ENCODE data around the gene PFKFB3. TPM values are rescaled to one million over a fixed set of nuclear protein-coding genes. Genes with fewer than 3 reads are reported as not detected.

The PFKFB3 gene
- total and polyA plus RNA-seq, 9 of the 15 experiments (the other 6 are each of a cell fraction or from before 2014, with no cell fraction given) = 0.46 to 21.6 (median 7.8) TPM

DNA sequence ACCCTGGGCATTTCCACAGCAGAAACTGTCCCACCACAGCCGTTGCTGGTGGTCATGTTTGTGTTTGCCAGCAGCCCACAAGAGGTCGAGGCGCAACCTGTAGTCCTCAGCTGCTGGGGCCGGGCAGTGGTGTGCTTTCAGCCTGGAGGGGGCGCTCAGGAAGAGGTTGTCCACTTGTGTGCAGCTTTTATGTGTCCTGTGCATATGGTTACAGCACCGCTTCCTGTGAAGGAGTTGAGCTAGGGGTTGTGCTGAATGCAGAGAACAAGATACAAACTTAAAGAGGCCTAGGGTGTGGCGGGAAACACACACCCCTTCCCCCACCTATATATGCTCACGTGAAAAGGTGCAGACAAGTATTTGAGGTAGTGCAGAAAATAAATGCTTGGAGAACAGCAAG is 29.5 kb upstream of the PFKFB3 start:
- FAIRE-seq (peak; percentile 42), ATAC-seq (peak; percentile 84), DNase-seq (ENCODE audit: extremely low read depth in 1 of 4, low spot score in 3 of 4) (peak in 2 of 4 experiments; percentile 38 to 52)
- H3K9me1 ChIP-seq (ENCODE audit: control insufficient read depth, insufficient read depth, low read length) = peaks cover 9% of the 10 kb centered on the region
- peak overlapping the region in 1 of 2 experiments; percentile 24; a peak in 1 of 4 replicates for H3K9ac ChIP-seq (ENCODE audit: insufficient read depth in 1 of 2, low read depth in 2 of 2, low read length in 2 of 2)
- H2AFZ ChIP-seq (ENCODE audit: low read depth, low read length) = no peak overlapping the region
- H3K27ac ChIP-seq (ENCODE audit: extremely low read depth, low read depth, low read length) = no peak overlapping the region
- WGBS (ENCODE audit: insufficient coverage, low coverage, missing lambda C conversion rate) = 67% methylated on average over 8 of the region's 8 CpGs
- in situ Hi-C loops (cut with MboI) = no loop called here
- peaks cover 1 to 18% of the 10 kb centered on the region in 2 experiments; a peak in 3 of 5 replicates for H3K4me1 ChIP-seq (replicated peaks in 1 of 2; ENCODE audit: control insufficient read depth in 2 of 2, insufficient read depth in 2 of 2, low read length in 2 of 2)
- POLR2A ChIA-PET = interaction anchor here (1.1 kb wide), 1 partner anchor 11 kb away, joined by 4 read pairs; no protein-coding TSS in a partner anchor
- no peak overlapping the region for H3K4me2 ChIP-seq (ENCODE audit: insufficient read depth, low read length)
- BruUV-seq (replicated peaks) = no TSS peak
- H3K79me2 ChIP-seq (ENCODE audit: control insufficient read depth, insufficient read depth, low read length) = peaks cover 84% of the 10 kb centered on the region
- H3K4me3 ChIP-seq = no peak overlapping the region
- CTCF ChIA-PET (ENCODE audit: low intra/inter-chr PET ratio) = interaction anchor here (0.6 kb wide), 1 partner anchor 229 kb away, joined by 3 read pairs; no protein-coding TSS in a partner anchor
- peaks cover 62% of the 10 kb centered on the region for H4K20me1 ChIP-seq (replicated peaks; ENCODE audit: control insufficient read depth, insufficient read depth, low read length)
- no peaks in the 10 kb centered on the region for H3K27me3 ChIP-seq (ENCODE audit: control insufficient read depth in 2 of 2, insufficient read depth in 2 of 2, low read length in 2 of 2)
- intact Hi-C loops (cut with micrococcal nuclease) = no loop called here
- no peaks in the 10 kb centered on the region for H3K9me3 ChIP-seq (replicated peaks; ENCODE audit: control insufficient read depth, insufficient read depth, low read depth, low read length)
- H3K36me3 ChIP-seq (ENCODE audit: control insufficient read depth, insufficient read depth, low read length) = peaks cover 30% of the 10 kb centered on the region; the same call in 2 of the 3 replicates
- TF ChIP-seq GTF2E2 (tag; IDR thresholded peaks at IDR 0.05) (no peak), HMG20B (CRISPR knock-in tag; IDR thresholded peaks at IDR 0.05) (no peak), NR3C1 (CRISPR knock-in tag; IDR thresholded peaks at IDR 0.05) (no peak), KAT8 (IDR thresholded peaks at IDR 0.05; ENCODE audit: low read depth) (no peak), EWSR1 (IDR thresholded peaks at IDR 0.05; ENCODE audit: borderline replicate concordance, low read depth, partially characterized antibody) (no peak), CC2D1A (IDR thresholded peaks at IDR 0.05) (no peak)
- TF ChIP-seq, protein P1, sequence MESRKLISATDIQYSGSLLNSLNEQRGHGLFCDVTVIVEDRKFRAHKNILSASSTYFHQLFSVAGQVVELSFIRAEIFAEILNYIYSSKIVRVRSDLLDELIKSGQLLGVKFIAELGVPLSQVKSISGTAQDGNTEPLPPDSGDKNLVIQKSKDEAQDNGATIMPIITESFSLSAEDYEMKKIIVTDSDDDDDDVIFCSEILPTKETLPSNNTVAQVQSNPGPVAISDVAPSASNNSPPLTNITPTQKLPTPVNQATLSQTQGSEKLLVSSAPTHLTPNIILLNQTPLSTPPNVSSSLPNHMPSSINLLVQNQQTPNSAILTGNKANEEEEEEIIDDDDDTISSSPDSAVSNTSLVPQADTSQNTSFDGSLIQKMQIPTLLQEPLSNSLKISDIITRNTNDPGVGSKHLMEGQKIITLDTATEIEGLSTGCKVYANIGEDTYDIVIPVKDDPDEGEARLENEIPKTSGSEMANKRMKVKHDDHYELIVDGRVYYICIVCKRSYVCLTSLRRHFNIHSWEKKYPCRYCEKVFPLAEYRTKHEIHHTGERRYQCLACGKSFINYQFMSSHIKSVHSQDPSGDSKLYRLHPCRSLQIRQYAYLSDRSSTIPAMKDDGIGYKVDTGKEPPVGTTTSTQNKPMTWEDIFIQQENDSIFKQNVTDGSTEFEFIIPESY (CRISPR knock-in tag; IDR thresholded peaks at IDR 0.05) = peak; percentile 89
- TF ChIP-seq, protein P2, sequence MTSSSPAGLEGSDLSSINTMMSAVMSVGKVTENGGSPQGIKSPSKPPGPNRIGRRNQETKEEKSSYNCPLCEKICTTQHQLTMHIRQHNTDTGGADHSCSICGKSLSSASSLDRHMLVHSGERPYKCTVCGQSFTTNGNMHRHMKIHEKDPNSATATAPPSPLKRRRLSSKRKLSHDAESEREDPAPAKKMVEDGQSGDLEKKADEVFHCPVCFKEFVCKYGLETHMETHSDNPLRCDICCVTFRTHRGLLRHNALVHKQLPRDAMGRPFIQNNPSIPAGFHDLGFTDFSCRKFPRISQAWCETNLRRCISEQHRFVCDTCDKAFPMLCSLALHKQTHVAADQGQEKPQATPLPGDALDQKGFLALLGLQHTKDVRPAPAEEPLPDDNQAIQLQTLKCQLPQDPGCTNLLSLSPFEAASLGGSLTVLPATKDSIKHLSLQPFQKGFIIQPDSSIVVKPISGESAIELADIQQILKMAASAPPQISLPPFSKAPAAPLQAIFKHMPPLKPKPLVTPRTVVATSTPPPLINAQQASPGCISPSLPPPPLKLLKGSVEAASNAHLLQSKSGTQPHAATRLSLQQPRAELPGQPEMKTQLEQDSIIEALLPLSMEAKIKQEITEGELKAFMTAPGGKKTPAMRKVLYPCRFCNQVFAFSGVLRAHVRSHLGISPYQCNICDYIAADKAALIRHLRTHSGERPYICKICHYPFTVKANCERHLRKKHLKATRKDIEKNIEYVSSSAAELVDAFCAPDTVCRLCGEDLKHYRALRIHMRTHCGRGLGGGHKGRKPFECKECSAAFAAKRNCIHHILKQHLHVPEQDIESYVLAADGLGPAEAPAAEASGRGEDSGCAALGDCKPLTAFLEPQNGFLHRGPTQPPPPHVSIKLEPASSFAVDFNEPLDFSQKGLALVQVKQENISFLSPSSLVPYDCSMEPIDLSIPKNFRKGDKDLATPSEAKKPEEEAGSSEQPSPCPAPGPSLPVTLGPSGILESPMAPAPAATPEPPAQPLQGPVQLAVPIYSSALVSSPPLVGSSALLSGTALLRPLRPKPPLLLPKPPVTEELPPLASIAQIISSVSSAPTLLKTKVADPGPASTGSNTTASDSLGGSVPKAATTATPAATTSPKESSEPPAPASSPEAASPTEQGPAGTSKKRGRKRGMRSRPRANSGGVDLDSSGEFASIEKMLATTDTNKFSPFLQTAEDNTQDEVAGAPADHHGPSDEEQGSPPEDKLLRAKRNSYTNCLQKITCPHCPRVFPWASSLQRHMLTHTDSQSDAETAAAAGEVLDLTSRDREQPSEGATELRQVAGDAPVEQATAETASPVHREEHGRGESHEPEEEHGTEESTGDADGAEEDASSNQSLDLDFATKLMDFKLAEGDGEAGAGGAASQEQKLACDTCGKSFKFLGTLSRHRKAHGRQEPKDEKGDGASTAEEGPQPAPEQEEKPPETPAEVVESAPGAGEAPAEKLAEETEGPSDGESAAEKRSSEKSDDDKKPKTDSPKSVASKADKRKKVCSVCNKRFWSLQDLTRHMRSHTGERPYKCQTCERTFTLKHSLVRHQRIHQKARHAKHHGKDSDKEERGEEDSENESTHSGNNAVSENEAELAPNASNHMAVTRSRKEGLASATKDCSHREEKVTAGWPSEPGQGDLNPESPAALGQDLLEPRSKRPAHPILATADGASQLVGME (CRISPR knock-in tag; IDR thresholded peaks at IDR 0.05) = no peak
- TF ChIP-seq, protein P3, sequence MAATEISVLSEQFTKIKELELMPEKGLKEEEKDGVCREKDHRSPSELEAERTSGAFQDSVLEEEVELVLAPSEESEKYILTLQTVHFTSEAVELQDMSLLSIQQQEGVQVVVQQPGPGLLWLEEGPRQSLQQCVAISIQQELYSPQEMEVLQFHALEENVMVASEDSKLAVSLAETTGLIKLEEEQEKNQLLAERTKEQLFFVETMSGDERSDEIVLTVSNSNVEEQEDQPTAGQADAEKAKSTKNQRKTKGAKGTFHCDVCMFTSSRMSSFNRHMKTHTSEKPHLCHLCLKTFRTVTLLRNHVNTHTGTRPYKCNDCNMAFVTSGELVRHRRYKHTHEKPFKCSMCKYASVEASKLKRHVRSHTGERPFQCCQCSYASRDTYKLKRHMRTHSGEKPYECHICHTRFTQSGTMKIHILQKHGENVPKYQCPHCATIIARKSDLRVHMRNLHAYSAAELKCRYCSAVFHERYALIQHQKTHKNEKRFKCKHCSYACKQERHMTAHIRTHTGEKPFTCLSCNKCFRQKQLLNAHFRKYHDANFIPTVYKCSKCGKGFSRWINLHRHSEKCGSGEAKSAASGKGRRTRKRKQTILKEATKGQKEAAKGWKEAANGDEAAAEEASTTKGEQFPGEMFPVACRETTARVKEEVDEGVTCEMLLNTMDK (IDR thresholded peaks at IDR 0.05; ENCODE audit: borderline replicate concordance, insufficient read depth, low read depth, low read length, poor library complexity, severe bottlenecking) = peak; percentile 12
- TF ChIP-seq, protein P4, sequence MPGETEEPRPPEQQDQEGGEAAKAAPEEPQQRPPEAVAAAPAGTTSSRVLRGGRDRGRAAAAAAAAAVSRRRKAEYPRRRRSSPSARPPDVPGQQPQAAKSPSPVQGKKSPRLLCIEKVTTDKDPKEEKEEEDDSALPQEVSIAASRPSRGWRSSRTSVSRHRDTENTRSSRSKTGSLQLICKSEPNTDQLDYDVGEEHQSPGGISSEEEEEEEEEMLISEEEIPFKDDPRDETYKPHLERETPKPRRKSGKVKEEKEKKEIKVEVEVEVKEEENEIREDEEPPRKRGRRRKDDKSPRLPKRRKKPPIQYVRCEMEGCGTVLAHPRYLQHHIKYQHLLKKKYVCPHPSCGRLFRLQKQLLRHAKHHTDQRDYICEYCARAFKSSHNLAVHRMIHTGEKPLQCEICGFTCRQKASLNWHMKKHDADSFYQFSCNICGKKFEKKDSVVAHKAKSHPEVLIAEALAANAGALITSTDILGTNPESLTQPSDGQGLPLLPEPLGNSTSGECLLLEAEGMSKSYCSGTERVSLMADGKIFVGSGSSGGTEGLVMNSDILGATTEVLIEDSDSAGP (CRISPR knock-in tag; IDR thresholded peaks at IDR 0.05) = no peak
